Measurements from ENCODE around the gene ABCA2. TPM values are rescaled to one million over a fixed set of nuclear protein-coding genes. Genes with fewer than 3 reads are reported as not detected.

Gene ABCA2, protein sequence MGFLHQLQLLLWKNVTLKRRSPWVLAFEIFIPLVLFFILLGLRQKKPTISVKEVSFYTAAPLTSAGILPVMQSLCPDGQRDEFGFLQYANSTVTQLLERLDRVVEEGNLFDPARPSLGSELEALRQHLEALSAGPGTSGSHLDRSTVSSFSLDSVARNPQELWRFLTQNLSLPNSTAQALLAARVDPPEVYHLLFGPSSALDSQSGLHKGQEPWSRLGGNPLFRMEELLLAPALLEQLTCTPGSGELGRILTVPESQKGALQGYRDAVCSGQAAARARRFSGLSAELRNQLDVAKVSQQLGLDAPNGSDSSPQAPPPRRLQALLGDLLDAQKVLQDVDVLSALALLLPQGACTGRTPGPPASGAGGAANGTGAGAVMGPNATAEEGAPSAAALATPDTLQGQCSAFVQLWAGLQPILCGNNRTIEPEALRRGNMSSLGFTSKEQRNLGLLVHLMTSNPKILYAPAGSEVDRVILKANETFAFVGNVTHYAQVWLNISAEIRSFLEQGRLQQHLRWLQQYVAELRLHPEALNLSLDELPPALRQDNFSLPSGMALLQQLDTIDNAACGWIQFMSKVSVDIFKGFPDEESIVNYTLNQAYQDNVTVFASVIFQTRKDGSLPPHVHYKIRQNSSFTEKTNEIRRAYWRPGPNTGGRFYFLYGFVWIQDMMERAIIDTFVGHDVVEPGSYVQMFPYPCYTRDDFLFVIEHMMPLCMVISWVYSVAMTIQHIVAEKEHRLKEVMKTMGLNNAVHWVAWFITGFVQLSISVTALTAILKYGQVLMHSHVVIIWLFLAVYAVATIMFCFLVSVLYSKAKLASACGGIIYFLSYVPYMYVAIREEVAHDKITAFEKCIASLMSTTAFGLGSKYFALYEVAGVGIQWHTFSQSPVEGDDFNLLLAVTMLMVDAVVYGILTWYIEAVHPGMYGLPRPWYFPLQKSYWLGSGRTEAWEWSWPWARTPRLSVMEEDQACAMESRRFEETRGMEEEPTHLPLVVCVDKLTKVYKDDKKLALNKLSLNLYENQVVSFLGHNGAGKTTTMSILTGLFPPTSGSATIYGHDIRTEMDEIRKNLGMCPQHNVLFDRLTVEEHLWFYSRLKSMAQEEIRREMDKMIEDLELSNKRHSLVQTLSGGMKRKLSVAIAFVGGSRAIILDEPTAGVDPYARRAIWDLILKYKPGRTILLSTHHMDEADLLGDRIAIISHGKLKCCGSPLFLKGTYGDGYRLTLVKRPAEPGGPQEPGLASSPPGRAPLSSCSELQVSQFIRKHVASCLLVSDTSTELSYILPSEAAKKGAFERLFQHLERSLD (N-terminal part only)
- 100 to 1,000 TPM in 2 of 4 donors, 10 to 100 TPM in 2; 51.1 to 204 (median 96.5) TPM for total RNA-seq

DNA sequence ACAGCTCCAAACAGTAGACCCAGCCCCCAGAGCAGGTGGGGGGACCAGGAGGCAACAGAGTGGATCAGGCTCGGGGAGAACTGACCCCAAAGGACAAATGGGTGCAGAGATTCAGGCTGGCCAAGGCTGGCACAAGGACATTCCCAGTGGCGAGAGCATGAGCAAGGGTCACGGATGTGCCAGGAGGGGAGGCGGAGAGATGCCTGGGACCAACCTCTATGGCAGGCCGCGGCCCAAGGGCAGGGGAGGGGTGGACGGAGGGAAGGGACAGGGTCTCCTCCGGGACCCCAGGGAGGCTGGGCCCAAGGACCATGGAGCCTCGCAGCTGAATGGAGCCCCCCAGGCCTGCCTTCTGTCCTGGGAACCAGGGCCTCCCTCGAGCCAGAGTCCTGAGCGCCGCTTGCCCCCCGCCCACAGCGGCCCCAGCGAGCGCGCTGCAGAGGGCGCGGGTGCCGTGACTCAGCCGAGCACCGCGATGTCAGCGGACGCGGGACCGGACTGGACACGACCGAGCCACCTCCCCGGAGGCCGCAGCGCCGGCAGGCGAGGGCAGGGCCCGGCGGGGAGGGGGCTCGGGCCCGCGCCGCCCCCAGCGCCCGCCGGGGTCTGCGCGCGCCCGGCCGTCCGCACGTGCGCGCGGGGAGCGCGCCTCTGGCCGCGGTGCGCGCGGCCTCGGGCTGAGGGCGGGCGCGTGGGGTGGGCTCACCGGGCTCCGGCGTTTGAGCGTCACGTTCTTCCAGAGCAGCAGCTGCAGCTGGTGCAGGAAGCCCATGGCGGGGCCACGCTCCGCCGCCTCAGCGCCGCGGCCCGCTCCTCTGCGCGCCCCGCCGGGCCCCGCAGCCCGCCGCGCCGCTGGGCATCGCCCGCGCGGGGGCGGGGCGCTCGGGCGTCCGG lies at the start of gene ABCA2:
Gene ABCA2, minus strand, starts transcription at position 869 of the 894 bp plus-strand sequence. Its CDS starts 97 bp downstream, at position 772.
- peak within 1 kb of the TSS; percentile 65 to 77 (median 70) for H3K27ac ChIP-seq
- no peaks in the 10 kb centered on the region for H3K9me3 ChIP-seq
- DNase-seq = no peak
- 12% methylated on average over 32 of the region's 95 CpGs; no CpG with 5 or more reads in 1 of the 2 donors for WGBS, 2 donors (ENCODE audit: low coverage in 1 of 2)
- no peaks in the 10 kb centered on the region for H3K27me3 ChIP-seq
- H3K36me3 ChIP-seq = no peaks in the 10 kb centered on the region
- peaks cover 16 to 63% (median 45%) of the 10 kb centered on the region in 4 donors for H3K4me1 ChIP-seq
- in situ Hi-C loops (cut with MboI; ENCODE audit: low pct_ligation_motif_present in 1 of 4, low pct_unique_long_range_greater_than_20kb in 1 of 4, low sequenced_read_pairs in 3 of 4) (loop anchor here in 2 of 4 donors (25.0 kb wide), 1 partner anchor 240 kb away; the partner anchor contains the start of genes CCDC183 (in 2 of the 2) and TMEM141 (in 2 of the 2)), intact Hi-C loops (cut with DNase I; ENCODE audit: low total_unique reads) (no loop called here)
- TF ChIP-seq POLR2AphosphoS5 (IDR thresholded peaks at IDR 0.05) = no peak
- TF ChIP-seq, protein P1, sequence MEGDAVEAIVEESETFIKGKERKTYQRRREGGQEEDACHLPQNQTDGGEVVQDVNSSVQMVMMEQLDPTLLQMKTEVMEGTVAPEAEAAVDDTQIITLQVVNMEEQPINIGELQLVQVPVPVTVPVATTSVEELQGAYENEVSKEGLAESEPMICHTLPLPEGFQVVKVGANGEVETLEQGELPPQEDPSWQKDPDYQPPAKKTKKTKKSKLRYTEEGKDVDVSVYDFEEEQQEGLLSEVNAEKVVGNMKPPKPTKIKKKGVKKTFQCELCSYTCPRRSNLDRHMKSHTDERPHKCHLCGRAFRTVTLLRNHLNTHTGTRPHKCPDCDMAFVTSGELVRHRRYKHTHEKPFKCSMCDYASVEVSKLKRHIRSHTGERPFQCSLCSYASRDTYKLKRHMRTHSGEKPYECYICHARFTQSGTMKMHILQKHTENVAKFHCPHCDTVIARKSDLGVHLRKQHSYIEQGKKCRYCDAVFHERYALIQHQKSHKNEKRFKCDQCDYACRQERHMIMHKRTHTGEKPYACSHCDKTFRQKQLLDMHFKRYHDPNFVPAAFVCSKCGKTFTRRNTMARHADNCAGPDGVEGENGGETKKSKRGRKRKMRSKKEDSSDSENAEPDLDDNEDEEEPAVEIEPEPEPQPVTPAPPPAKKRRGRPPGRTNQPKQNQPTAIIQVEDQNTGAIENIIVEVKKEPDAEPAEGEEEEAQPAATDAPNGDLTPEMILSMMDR (IDR thresholded peaks at IDR 0.05) = no peak
- TF ChIP-seq POLR2A (IDR thresholded peaks at IDR 0.05) = no peak
- TF ChIP-seq EP300 (IDR thresholded peaks at IDR 0.05; ENCODE audit: low read depth) = no peak
- peak within 1 kb of the TSS; percentile 41 to 72 (median 59) for H3K4me3 ChIP-seq

DNA sequence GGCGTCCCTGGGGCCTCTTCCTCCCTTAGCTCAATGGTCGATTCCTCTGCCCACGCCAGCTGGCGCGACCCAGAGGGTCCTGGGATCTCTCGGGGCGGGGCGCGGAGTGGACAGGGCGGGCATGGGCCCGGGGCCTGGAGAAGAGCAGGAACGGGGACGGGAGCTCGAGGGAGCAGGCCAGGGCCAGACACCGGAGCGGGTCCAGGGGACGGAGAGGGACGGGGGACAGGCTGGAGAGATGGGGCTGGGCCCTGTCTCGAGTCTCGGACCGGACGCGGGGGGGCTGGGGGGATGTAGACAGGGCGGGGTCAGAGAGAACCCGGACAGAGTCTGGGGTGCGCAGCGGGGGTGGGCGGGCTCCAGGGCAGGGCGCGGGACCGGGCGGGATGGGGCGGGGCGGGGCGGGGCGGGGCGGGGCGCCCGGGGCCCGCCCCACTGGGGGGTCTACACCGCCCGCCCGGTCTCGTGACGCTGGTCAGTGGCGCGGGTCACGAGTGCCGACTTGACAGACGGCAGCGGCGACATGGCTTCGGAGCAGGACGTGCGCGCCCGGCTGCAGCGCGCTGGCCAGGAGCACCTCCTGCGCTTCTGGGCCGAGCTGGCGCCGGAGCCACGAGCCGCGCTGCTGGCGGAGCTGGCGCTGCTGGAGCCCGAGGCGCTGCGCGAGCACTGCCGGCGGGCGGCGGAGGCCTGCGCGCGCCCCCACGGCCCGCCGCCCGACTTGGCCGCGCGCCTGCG lies 49.1 kb upstream of the ABCA2 start, which contains the start of gene UAP1L1:
Gene UAP1L1, plus strand, starts transcription at position 508 of the 738 bp plus-strand sequence. Its CDS starts 16 bp downstream, at position 524.
- 2% methylated on average over 30 of the region's 87 CpGs; no CpG with 5 or more reads in 1 of the 2 donors for WGBS, 2 donors (ENCODE audit: low coverage in 1 of 2)
- intact Hi-C loops (cut with DNase I; ENCODE audit: low total_unique reads) = no loop called here
- TF ChIP-seq, protein P1 (IDR thresholded peaks at IDR 0.05) = no peak
- peak; percentile 25 to 64 (median 58) for TF ChIP-seq POLR2AphosphoS5 (IDR thresholded peaks at IDR 0.05)
- no peak for TF ChIP-seq POLR2A (IDR thresholded peaks at IDR 0.05)
- DNase-seq = peak; percentile 81
- peaks cover 16 to 32% (median 24%) of the 10 kb centered on the region in 4 donors for H3K4me1 ChIP-seq
- in situ Hi-C loops (cut with MboI; ENCODE audit: low pct_ligation_motif_present in 1 of 4, low pct_unique_long_range_greater_than_20kb in 1 of 4, low sequenced_read_pairs in 3 of 4) = no loop called here
- no peaks in the 10 kb centered on the region for H3K36me3 ChIP-seq
- peak within 1 kb of the TSS; percentile 43 to 74 (median 58) for H3K4me3 ChIP-seq
- peaks cover 23% of the 10 kb centered on the region for H3K27me3 ChIP-seq
- peak within 1 kb of the TSS; percentile 63 to 73 (median 66) for H3K27ac ChIP-seq
- H3K9me3 ChIP-seq = no peaks in the 10 kb centered on the region

DNA sequence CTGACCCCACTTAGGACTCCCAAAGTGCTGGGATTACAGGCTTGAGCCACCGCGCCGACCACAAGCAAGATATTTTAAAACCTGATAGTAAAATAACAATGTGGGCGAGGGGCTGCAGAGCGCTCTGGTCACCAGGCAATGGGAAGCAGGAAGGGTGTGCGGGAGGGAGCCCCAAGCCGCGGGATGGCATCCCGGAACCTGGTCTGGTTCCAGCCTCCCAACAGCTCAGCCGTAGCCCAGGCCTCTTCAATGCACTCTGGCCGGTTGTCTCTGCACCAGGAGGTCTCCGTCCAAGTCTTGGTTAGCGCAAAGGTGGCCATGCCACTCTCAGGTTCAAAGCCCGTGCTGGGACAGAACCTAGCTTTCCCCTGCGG lies 48.6 kb upstream of the ABCA2 start:
- intact Hi-C loops (cut with DNase I; ENCODE audit: low total_unique reads) = no loop called here
- in situ Hi-C loops (cut with MboI; ENCODE audit: low pct_ligation_motif_present in 1 of 4, low pct_unique_long_range_greater_than_20kb in 1 of 4, low sequenced_read_pairs in 3 of 4) = no loop called here
- no peak for DNase-seq
- Histone ChIP-seq H3K36me3 (no peaks in the 10 kb centered on the region), H3K27me3 (peaks cover 23% of the 10 kb centered on the region), H3K4me3 (peak overlapping the region in 3 of 4 donors; percentile 43 to 71 (median 45)), H3K4me1 (peaks cover 16 to 32% (median 24%) of the 10 kb centered on the region in 4 donors), H3K9me3 (no peaks in the 10 kb centered on the region), H3K27ac (peak overlapping the region; percentile 63 to 73 (median 66))
- TF ChIP-seq, protein P1 (IDR thresholded peaks at IDR 0.05) = no peak
- TF ChIP-seq POLR2AphosphoS5 (IDR thresholded peaks at IDR 0.05) = no peak
- no peak for TF ChIP-seq EP300 (IDR thresholded peaks at IDR 0.05; ENCODE audit: low read depth)
- TF ChIP-seq POLR2A (IDR thresholded peaks at IDR 0.05) = no peak
- 58% methylated on average over 15 of the region's 15 CpGs; no CpG with 5 or more reads in 1 of the 2 donors for WGBS, 2 donors (ENCODE audit: low coverage in 1 of 2)

Measured in transverse colon (tissue), 4 donors.